Measurements from ENCODE around the gene THAP7. TPM values are rescaled to one million over a fixed set of nuclear protein-coding genes. Genes with fewer than 3 reads are reported as not detected.
A peak's percentile ranks its signal among the peaks of the same experiment; 100 is the strongest.

The THAP7 gene
- total and polyA plus RNA-seq, 9 of the 15 experiments (the other 6 are each of a cell fraction or from before 2014, with no cell fraction given), result 7.9 to 263 (median 84.1) TPM

DNA sequence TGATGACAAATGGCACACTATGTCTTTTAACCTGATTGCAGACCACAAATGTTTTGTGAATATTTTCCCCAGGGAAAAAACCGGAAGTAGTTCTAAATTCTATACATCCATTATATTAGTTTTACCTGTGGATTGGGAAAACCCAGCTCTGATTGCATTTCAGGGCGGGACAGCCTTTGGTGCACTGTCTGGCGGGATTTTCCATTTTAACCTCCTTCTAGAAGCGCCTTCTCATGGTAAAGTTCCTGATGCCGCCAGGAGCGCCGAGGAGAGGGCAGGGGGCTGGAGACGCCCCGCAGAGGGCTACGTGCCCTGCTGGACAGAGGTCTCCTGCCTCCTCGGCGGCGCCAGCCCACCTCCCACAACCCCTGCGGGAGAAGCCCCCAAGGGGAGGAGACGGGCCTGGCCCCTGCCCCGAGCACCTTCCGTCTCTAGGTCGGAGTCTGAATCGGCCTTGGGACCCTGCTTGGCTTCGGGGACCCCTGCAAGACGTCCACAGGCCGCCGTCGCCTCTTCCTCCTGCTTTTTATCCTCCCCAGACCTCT lies 11.8 kb upstream of the THAP7 start (continued):
- TF ChIP-seq, protein P1, sequence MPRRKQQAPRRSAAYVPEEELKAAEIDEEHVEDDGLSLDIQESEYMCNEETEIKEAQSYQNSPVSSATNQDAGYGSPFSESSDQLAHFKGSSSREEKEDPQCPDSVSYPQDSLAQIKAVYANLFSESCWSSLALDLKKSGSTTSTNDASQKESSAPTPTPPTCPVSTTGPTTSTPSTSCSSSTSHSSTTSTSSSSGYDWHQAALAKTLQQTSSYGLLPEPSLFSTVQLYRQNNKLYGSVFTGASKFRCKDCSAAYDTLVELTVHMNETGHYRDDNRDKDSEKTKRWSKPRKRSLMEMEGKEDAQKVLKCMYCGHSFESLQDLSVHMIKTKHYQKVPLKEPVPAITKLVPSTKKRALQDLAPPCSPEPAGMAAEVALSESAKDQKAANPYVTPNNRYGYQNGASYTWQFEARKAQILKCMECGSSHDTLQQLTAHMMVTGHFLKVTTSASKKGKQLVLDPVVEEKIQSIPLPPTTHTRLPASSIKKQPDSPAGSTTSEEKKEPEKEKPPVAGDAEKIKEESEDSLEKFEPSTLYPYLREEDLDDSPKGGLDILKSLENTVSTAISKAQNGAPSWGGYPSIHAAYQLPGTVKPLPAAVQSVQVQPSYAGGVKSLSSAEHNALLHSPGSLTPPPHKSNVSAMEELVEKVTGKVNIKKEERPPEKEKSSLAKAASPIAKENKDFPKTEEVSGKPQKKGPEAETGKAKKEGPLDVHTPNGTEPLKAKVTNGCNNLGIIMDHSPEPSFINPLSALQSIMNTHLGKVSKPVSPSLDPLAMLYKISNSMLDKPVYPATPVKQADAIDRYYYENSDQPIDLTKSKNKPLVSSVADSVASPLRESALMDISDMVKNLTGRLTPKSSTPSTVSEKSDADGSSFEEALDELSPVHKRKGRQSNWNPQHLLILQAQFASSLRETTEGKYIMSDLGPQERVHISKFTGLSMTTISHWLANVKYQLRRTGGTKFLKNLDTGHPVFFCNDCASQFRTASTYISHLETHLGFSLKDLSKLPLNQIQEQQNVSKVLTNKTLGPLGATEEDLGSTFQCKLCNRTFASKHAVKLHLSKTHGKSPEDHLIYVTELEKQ (CRISPR knock-in tag; IDR thresholded peaks at IDR 0.05), result peak; percentile 76; the same call in 1 of the 2 replicates
- TF ChIP-seq RBBP5 (IDR thresholded peaks at IDR 0.05; ENCODE audit: borderline replicate concordance, insufficient read depth, low read length, poor library complexity, severe bottlenecking) (peak; percentile 66), CHD2 (IDR thresholded peaks at IDR 0.05; ENCODE audit: low read depth, low read length) (0 out of 2 replicates have a peak, but pooled peaks have one; percentile 29)
